ENCODE data around the gene SCTR. TPM values are rescaled to one million over a fixed set of nuclear protein-coding genes. Genes with fewer than 3 reads are reported as not detected.

The SCTR gene
- not detected for polyA plus RNA-seq (2013, experiment 1 of 2)
- not detected for polyA plus RNA-seq (2013, experiment 2 of 2)

- Histone ChIP-seq H4K91ac (ENCODE audit: low read depth, low read length, poor library complexity) (no peak within 1 kb of the TSS), H3K4me2 (ENCODE audit: insufficient read depth, low read length, poor library complexity, severe bottlenecking) (peak within 1 kb of the TSS; percentile 68), H3K4ac (ENCODE audit: low read length) (no peak within 1 kb of the TSS), H3K23ac (ENCODE audit: low read depth, low read length, poor library complexity) (no peak within 1 kb of the TSS), H2AFZ (ENCODE audit: low read length) (peak within 1 kb of the TSS; percentile 94), H3K27ac (replicated peaks; ENCODE audit: low read length) (no peak within 1 kb of the TSS), H3K79me1 (ENCODE audit: low read depth, low read length) (no peaks in the 10 kb centered on the region), H2BK5ac (ENCODE audit: low read length) (no peak within 1 kb of the TSS), H3K18ac (ENCODE audit: low read length) (peak within 1 kb of the TSS; percentile 35), H3K9me3 (replicated peaks in 1 of 2; ENCODE audit: control insufficient read depth in 2 of 2, insufficient read depth in 1 of 2, low read depth in 1 of 2, low read length in 2 of 2) (peaks cover 0 to 9% of the 10 kb centered on the region in 2 donors), H3K27me3 (ENCODE audit: control insufficient read depth in 3 of 3, insufficient read depth in 3 of 3, low read depth in 1 of 3, low read length in 3 of 3) (peaks cover 8 to 81% (median 36%) of the 10 kb centered on the region in 3 experiments), H2BK15ac (ENCODE audit: low read length) (no peak within 1 kb of the TSS), H2BK12ac (ENCODE audit: low read length) (no peak within 1 kb of the TSS), H3K14ac (ENCODE audit: low read length) (no peak within 1 kb of the TSS), H4K8ac (ENCODE audit: low read depth, low read length) (no peak within 1 kb of the TSS), H3K4me3 (ENCODE audit: low read length in 2 of 2) (peak within 1 kb of the TSS; percentile 19 to 76), H3K36me3 (replicated peaks in 1 of 2; ENCODE audit: control insufficient read depth in 2 of 2, insufficient read depth in 2 of 2, low read length in 2 of 2) (no peaks in the 10 kb centered on the region), H3K4me1 (ENCODE audit: control insufficient read depth in 2 of 2, insufficient read depth in 1 of 2, low read depth in 1 of 2, low read length in 2 of 2) (peaks cover 0 to 3% of the 10 kb centered on the region in 2 donors), H3K9ac (ENCODE audit: low read depth, low read length, poor library complexity) (no peak within 1 kb of the TSS), H2BK120ac (ENCODE audit: low read depth, low read length) (no peak within 1 kb of the TSS), H2AK5ac (ENCODE audit: low read depth, low read length) (no peak within 1 kb of the TSS)
- no CpG with 5 or more reads among the region's 74 CpGs for WGBS, 2 donors (ENCODE audit: extremely low coverage in 2 of 2, insufficient read length in 2 of 2, insufficient replicate concordance in 1 of 2)
- peak; percentile 17 for DNase-seq (ENCODE audit: low spot score)
Observed at GRCh38 chr2:119523952-119524694, at the start of gene SCTR. SCTR (minus strand) TSS chr2:119524483; CDS start chr2:119524226, 257 bp downstream.

- H3K14ac ChIP-seq (ENCODE audit: low read length): no peak overlapping the region
- H2BK120ac ChIP-seq (ENCODE audit: low read depth, low read length): no peak overlapping the region
- peaks cover 0 to 13% of the 10 kb centered on the region in 2 donors for H3K36me3 ChIP-seq (replicated peaks in 1 of 2; ENCODE audit: control insufficient read depth in 2 of 2, insufficient read depth in 2 of 2, low read length in 2 of 2)
- no peak overlapping the region for H3K27ac ChIP-seq (replicated peaks; ENCODE audit: low read length)
- no peak overlapping the region for H2BK5ac ChIP-seq (ENCODE audit: low read length)
- no peak overlapping the region for H2AK5ac ChIP-seq (ENCODE audit: low read depth, low read length)
- no peak overlapping the region for H2AFZ ChIP-seq (ENCODE audit: low read length)
- peaks cover 0 to 16% of the 10 kb centered on the region in 2 donors for H3K9me3 ChIP-seq (replicated peaks in 1 of 2; ENCODE audit: control insufficient read depth in 2 of 2, insufficient read depth in 1 of 2, low read depth in 1 of 2, low read length in 2 of 2)
- H2BK12ac ChIP-seq (ENCODE audit: low read length): no peak overlapping the region
- no peak overlapping the region for H4K91ac ChIP-seq (ENCODE audit: low read depth, low read length, poor library complexity)
- H4K8ac ChIP-seq (ENCODE audit: low read depth, low read length): no peak overlapping the region
- H3K79me1 ChIP-seq (ENCODE audit: low read depth, low read length): no peaks in the 10 kb centered on the region
- DNase-seq (ENCODE audit: low spot score): no peak
- H3K9ac ChIP-seq (ENCODE audit: low read depth, low read length, poor library complexity): no peak overlapping the region
- no peaks in the 10 kb centered on the region for H3K4me1 ChIP-seq (ENCODE audit: control insufficient read depth in 2 of 2, insufficient read depth in 1 of 2, low read depth in 1 of 2, low read length in 2 of 2)
- no peaks in the 10 kb centered on the region for H3K27me3 ChIP-seq (ENCODE audit: control insufficient read depth in 3 of 3, insufficient read depth in 3 of 3, low read depth in 1 of 3, low read length in 3 of 3)
- H3K4me2 ChIP-seq (ENCODE audit: insufficient read depth, low read length, poor library complexity, severe bottlenecking): no peak overlapping the region
- H3K18ac ChIP-seq (ENCODE audit: low read length): no peak overlapping the region
- no peak overlapping the region for H3K23ac ChIP-seq (ENCODE audit: low read depth, low read length, poor library complexity)
- no peak overlapping the region for H3K4me3 ChIP-seq (ENCODE audit: low read length in 2 of 2)
- no peak overlapping the region for H2BK15ac ChIP-seq (ENCODE audit: low read length)
- H3K4ac ChIP-seq (ENCODE audit: low read length): no peak overlapping the region
Observed at GRCh38 chr2:119567292-119567691, 43.0 kb upstream of the SCTR start.

GRCh38 chr2:119565481-119565880 lies 41.2 kb upstream of the SCTR start:
- Histone ChIP-seq H3K18ac (ENCODE audit: low read length) (no peak overlapping the region), H4K91ac (ENCODE audit: low read depth, low read length, poor library complexity) (no peak overlapping the region), H2BK12ac (ENCODE audit: low read length) (no peak overlapping the region), H3K36me3 (replicated peaks in 1 of 2; ENCODE audit: control insufficient read depth in 2 of 2, insufficient read depth in 2 of 2, low read length in 2 of 2) (peaks cover 0 to 15% of the 10 kb centered on the region in 2 donors), H3K23ac (ENCODE audit: low read depth, low read length, poor library complexity) (no peak overlapping the region), H2BK15ac (ENCODE audit: low read length) (no peak overlapping the region), H3K4me3 (ENCODE audit: low read length in 2 of 2) (no peak overlapping the region), H4K8ac (ENCODE audit: low read depth, low read length) (no peak overlapping the region), H2BK120ac (ENCODE audit: low read depth, low read length) (no peak overlapping the region), H3K9me3 (replicated peaks in 1 of 2; ENCODE audit: control insufficient read depth in 2 of 2, insufficient read depth in 1 of 2, low read depth in 1 of 2, low read length in 2 of 2) (peaks cover 0 to 16% of the 10 kb centered on the region in 2 donors), H3K27me3 (ENCODE audit: control insufficient read depth in 3 of 3, insufficient read depth in 3 of 3, low read depth in 1 of 3, low read length in 3 of 3) (no peaks in the 10 kb centered on the region), H3K4me2 (ENCODE audit: insufficient read depth, low read length, poor library complexity, severe bottlenecking) (no peak overlapping the region), H3K4me1 (ENCODE audit: control insufficient read depth in 2 of 2, insufficient read depth in 1 of 2, low read depth in 1 of 2, low read length in 2 of 2) (no peaks in the 10 kb centered on the region), H3K14ac (ENCODE audit: low read length) (no peak overlapping the region), H2AFZ (ENCODE audit: low read length) (no peak overlapping the region), H3K4ac (ENCODE audit: low read length) (no peak overlapping the region), H3K27ac (replicated peaks; ENCODE audit: low read length) (no peak overlapping the region), H2BK5ac (ENCODE audit: low read length) (no peak overlapping the region), H3K79me1 (ENCODE audit: low read depth, low read length) (no peaks in the 10 kb centered on the region), H2AK5ac (ENCODE audit: low read depth, low read length) (no peak overlapping the region), H3K9ac (ENCODE audit: low read depth, low read length, poor library complexity) (no peak overlapping the region)
- no peak for DNase-seq (ENCODE audit: low spot score)
- no CpG with 5 or more reads among the region's 2 CpGs for WGBS, 2 donors (ENCODE audit: extremely low coverage in 2 of 2, insufficient read length in 2 of 2, insufficient replicate concordance in 1 of 2)

- H3K27me3 ChIP-seq (ENCODE audit: control insufficient read depth in 3 of 3, insufficient read depth in 3 of 3, low read depth in 1 of 3, low read length in 3 of 3): no peaks in the 10 kb centered on the region
- H3K23ac ChIP-seq (ENCODE audit: low read depth, low read length, poor library complexity): no peak overlapping the region
- no peak overlapping the region for H2AFZ ChIP-seq (ENCODE audit: low read length)
- no peaks in the 10 kb centered on the region for H3K9me3 ChIP-seq (replicated peaks in 1 of 2; ENCODE audit: control insufficient read depth in 2 of 2, insufficient read depth in 1 of 2, low read depth in 1 of 2, low read length in 2 of 2)
- H3K9ac ChIP-seq (ENCODE audit: low read depth, low read length, poor library complexity): no peak overlapping the region
- H3K4me1 ChIP-seq (ENCODE audit: control insufficient read depth in 2 of 2, insufficient read depth in 1 of 2, low read depth in 1 of 2, low read length in 2 of 2): no peaks in the 10 kb centered on the region
- no peaks in the 10 kb centered on the region for H3K79me1 ChIP-seq (ENCODE audit: low read depth, low read length)
- no peak overlapping the region for H2BK15ac ChIP-seq (ENCODE audit: low read length)
- H2AK5ac ChIP-seq (ENCODE audit: low read depth, low read length): no peak overlapping the region
- no peak overlapping the region for H3K18ac ChIP-seq (ENCODE audit: low read length)
- H2BK12ac ChIP-seq (ENCODE audit: low read length): no peak overlapping the region
- no peak overlapping the region for H4K91ac ChIP-seq (ENCODE audit: low read depth, low read length, poor library complexity)
- no peak overlapping the region for H2BK120ac ChIP-seq (ENCODE audit: low read depth, low read length)
- no peak overlapping the region for H4K8ac ChIP-seq (ENCODE audit: low read depth, low read length)
- H3K4ac ChIP-seq (ENCODE audit: low read length): no peak overlapping the region
- no peak overlapping the region for H3K4me2 ChIP-seq (ENCODE audit: insufficient read depth, low read length, poor library complexity, severe bottlenecking)
- H3K4me3 ChIP-seq (ENCODE audit: low read length in 2 of 2): no peak overlapping the region
- H3K27ac ChIP-seq (replicated peaks; ENCODE audit: low read length): no peak overlapping the region
- DNase-seq (ENCODE audit: low spot score): no peak
- WGBS, 2 donors (ENCODE audit: extremely low coverage in 2 of 2, insufficient read length in 2 of 2, insufficient replicate concordance in 1 of 2): no CpG with 5 or more reads among the region's 7 CpGs
- no peak overlapping the region for H3K14ac ChIP-seq (ENCODE audit: low read length)
- H3K36me3 ChIP-seq (replicated peaks in 1 of 2; ENCODE audit: control insufficient read depth in 2 of 2, insufficient read depth in 2 of 2, low read length in 2 of 2): peaks cover 0 to 64% of the 10 kb centered on the region in 2 donors
- H2BK5ac ChIP-seq (ENCODE audit: low read length): no peak overlapping the region
Observed at GRCh38 chr2:119553687-119554344, 29.5 kb upstream of the SCTR start.

All from neuronal stem cell (in vitro differentiated cells).